Endodermal cell (in vitro differentiated cells): ENCODE data around the gene TM4SF18. TPM values are rescaled to one million over a fixed set of nuclear protein-coding genes. Genes with fewer than 3 reads are reported as not detected.

Experiments used
- DNase-seq: peaks from one replicate; pipeline ENCODE4 v3.0.0-alpha.2; 2017
- H3K27ac ChIP-seq: 2 replicates; pipeline ENCODE4 v1.5.1; 2013; ENCODE audit warnings: mild to moderate bottlenecking, low read depth, low read length, moderate library complexity
- H3K27me3 ChIP-seq: 2 replicates; pipeline ENCODE4 v1.6.1; 2013; ENCODE audit warnings: mild to moderate bottlenecking, low read length, moderate library complexity; ENCODE audit not compliant: insufficient read depth, control insufficient read depth, poor library complexity, severe bottlenecking
- H3K36me3 ChIP-seq: 2 replicates; pipeline ENCODE4 v1.7.0; 2013; ENCODE audit warnings: mild to moderate bottlenecking, low read length, moderate library complexity; ENCODE audit not compliant: control insufficient read depth, insufficient read depth
- H3K4me1 ChIP-seq: one replicate; pipeline ENCODE4 v1.7.0; 2013; ENCODE audit warnings: low read length; ENCODE audit not compliant: control insufficient read depth, insufficient read depth
- H3K4me3 ChIP-seq: 2 replicates; pipeline ENCODE4 v1.5.1; 2013; ENCODE audit warnings: mild to moderate bottlenecking, low read length, moderate library complexity
- H3K9ac ChIP-seq: 2 replicates; pipeline ENCODE4 v1.6.1; 2013; ENCODE audit warnings: mild to moderate bottlenecking, low read length, moderate library complexity; ENCODE audit not compliant: poor library complexity, severe bottlenecking; ENCODE audit errors: extremely low read depth
- H3K9me3 ChIP-seq: 2 replicates; pipeline ENCODE4 v1.6.1; 2013; ENCODE audit warnings: mild to moderate bottlenecking, low read length, moderate library complexity; ENCODE audit not compliant: control insufficient read depth
- H3K27ac Mint-ChIP-seq: 2 replicates; pipeline ENCODE4 v1.8.0; 2020; ENCODE audit warnings: mixed read lengths
- H3K27me3 Mint-ChIP-seq: 2 replicates; pipeline ENCODE4 v1.8.0; 2021; ENCODE audit warnings: mild to moderate bottlenecking, mixed read lengths; ENCODE audit not compliant: insufficient read depth
- H3K36me3 Mint-ChIP-seq: 2 replicates; pipeline ENCODE4 v1.8.0; 2020; ENCODE audit warnings: low read depth, mixed read lengths
- H3K4me1 Mint-ChIP-seq: 2 replicates; pipeline ENCODE4 v1.8.0; 2020; ENCODE audit warnings: mixed read lengths
- H3K4me3 Mint-ChIP-seq: 2 replicates; pipeline ENCODE4 v1.8.0; 2020; ENCODE audit warnings: mild to moderate bottlenecking, moderate library complexity, mixed read lengths
- H3K9me3 Mint-ChIP-seq: 2 replicates; pipeline ENCODE4 v1.8.0; 2020; ENCODE audit warnings: mild to moderate bottlenecking, mixed read lengths
- WGBS, 2 experiments: methylation state at CpG; one replicate each; pipeline versions ENCODE4 v1.1.5 to v1.1.7; 2013; ENCODE audit warnings: missing lambda C conversion rate in 2 of 2, mixed read lengths in 1 of 2; ENCODE audit not compliant: insufficient coverage in 1 of 2, insufficient read length in 1 of 2; 5-methylcytosine and 5-hydroxymethylcytosine counted together
- total RNA-seq, 2 donors: library from RNA; stranded (reverse); fragmentation: NEBNext Ultra II Directional in 1 of 2; extraction: Animal tissue kit (Norgen Biotek cat#: 25700) in 1 of 2; gene quantifications; 2 replicates in 1 of 2; 3 replicates in 1 of 2; pipeline ENCODE4 v1.2.1, GENCODE V29; 2021
- TF ChIP-seq, protein P1 (sequence below): fragments of 200-600 bp; sonication (generic); conservative IDR thresholded peaks from 2 replicates; pipeline ENCODE4 v1.5.0; 2021; ENCODE audit warnings: antibody characterized with exemption, mild to moderate bottlenecking

TM4SF18 gene
- total RNA-seq, 2 donors from 2014 or later = 0.58 to 0.62 TPM

DNA sequence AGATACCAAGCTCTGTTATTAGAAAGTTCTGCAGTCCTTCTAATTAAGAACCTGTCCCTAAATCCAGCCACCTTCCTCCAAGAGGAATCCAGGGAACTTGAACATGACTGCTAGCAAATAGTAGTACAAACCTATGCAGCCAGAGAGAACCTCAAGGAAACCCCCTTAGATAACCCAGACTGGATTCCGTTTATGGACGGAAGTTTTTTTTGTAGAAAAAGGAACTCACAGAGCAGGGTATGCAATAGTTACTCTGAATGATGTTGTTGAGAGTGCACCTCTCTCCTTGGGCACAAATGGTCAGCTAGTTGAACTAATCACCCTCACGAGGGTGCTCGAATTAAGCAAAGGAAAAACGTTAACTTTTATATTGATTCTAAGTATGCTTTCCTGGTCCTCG, 40.8 kb downstream of the TM4SF18 start:
- H3K27ac ChIP-seq = no peak overlapping the region
- H3K4me1 ChIP-seq = no peaks in the 10 kb centered on the region
- Mint-ChIP-seq H3K4me3 (no peak overlapping the region), H3K27ac (no peak overlapping the region), H3K36me3 (no peaks in the 10 kb centered on the region), H3K9me3 (peaks cover 6% of the 10 kb centered on the region), H3K4me1 (no peaks in the 10 kb centered on the region), H3K27me3 (no peaks in the 10 kb centered on the region)
- H3K4me3 ChIP-seq = no peak overlapping the region
- no peak for DNase-seq
- no peak overlapping the region for H3K9ac ChIP-seq
- H3K27me3 ChIP-seq = no peaks in the 10 kb centered on the region
- H3K9me3 ChIP-seq = no peaks in the 10 kb centered on the region
- TF ChIP-seq, protein P1, sequence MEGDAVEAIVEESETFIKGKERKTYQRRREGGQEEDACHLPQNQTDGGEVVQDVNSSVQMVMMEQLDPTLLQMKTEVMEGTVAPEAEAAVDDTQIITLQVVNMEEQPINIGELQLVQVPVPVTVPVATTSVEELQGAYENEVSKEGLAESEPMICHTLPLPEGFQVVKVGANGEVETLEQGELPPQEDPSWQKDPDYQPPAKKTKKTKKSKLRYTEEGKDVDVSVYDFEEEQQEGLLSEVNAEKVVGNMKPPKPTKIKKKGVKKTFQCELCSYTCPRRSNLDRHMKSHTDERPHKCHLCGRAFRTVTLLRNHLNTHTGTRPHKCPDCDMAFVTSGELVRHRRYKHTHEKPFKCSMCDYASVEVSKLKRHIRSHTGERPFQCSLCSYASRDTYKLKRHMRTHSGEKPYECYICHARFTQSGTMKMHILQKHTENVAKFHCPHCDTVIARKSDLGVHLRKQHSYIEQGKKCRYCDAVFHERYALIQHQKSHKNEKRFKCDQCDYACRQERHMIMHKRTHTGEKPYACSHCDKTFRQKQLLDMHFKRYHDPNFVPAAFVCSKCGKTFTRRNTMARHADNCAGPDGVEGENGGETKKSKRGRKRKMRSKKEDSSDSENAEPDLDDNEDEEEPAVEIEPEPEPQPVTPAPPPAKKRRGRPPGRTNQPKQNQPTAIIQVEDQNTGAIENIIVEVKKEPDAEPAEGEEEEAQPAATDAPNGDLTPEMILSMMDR = no peak
- H3K36me3 ChIP-seq = no peaks in the 10 kb centered on the region
- WGBS, 2 experiments = 95 to 100% methylated on average over 5 to 6 of the region's 6 CpGs

DNA sequence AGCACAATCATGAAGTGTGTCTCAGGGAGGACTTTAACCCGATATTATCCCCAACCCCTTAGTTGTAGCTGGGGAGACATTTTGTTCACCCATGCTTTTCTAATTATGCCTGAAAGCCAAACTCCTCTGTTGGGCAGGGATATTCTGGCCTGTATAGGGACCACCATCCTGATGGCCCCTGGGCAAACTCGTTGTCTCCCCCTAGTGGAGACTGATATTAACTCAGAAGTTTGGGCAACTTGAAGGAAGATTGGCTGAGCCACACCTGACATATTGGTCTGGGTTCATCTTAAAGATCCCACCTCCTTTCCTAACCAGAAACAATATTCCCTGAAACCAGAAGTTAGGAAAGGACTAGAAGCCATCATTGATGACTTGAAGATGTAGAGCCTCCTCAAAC, 42.3 kb downstream of the TM4SF18 start:
- H3K9me3 ChIP-seq = no peaks in the 10 kb centered on the region
- no peak overlapping the region for H3K9ac ChIP-seq
- no peak for DNase-seq
- H3K4me3 ChIP-seq = no peak overlapping the region
- WGBS, 2 experiments = 44 to 71% methylated on average over 1 to 2 of the region's 2 CpGs
- Mint-ChIP-seq H3K9me3 (peaks cover 6% of the 10 kb centered on the region), H3K4me3 (no peak overlapping the region), H3K36me3 (no peaks in the 10 kb centered on the region), H3K4me1 (no peaks in the 10 kb centered on the region), H3K27ac (no peak overlapping the region), H3K27me3 (no peaks in the 10 kb centered on the region)
- no peaks in the 10 kb centered on the region for H3K4me1 ChIP-seq
- H3K27me3 ChIP-seq = no peaks in the 10 kb centered on the region
- TF ChIP-seq, protein P1 = peak; percentile 77
- no peak overlapping the region for H3K27ac ChIP-seq
- no peaks in the 10 kb centered on the region for H3K36me3 ChIP-seq

DNA sequence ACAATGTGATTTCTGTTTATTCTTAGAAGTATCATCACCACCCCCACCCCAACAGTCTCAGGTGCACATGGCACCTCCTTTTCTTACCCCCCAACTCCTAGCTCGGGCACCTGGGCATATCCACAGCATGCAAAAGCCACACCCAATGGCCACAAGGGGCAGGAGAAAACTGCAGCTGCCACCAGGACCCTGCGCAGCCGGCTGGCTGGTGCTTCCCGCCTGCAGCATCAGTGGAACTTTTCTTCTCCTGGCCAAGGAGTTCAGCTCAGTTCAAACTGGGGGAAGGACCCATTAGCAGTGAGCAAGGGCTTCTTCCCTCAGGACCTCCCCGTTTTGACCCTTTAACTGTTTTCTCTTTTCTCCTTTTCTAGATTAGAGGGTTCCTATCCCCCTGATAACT, 44.8 kb downstream of the TM4SF18 start:
- Mint-ChIP-seq H3K27ac (no peak overlapping the region), H3K9me3 (peaks cover 5% of the 10 kb centered on the region), H3K4me1 (no peaks in the 10 kb centered on the region), H3K4me3 (no peak overlapping the region), H3K36me3 (peaks cover 2% of the 10 kb centered on the region), H3K27me3 (no peaks in the 10 kb centered on the region)
- Histone ChIP-seq H3K36me3 (no peaks in the 10 kb centered on the region), H3K9me3 (no peaks in the 10 kb centered on the region), H3K9ac (no peak overlapping the region), H3K27me3 (no peaks in the 10 kb centered on the region), H3K4me3 (no peak overlapping the region), H3K4me1 (no peaks in the 10 kb centered on the region), H3K27ac (no peak overlapping the region)
- TF ChIP-seq, protein P1 = peak; percentile 37
- WGBS, 2 experiments = 89 to 96% methylated on average over 4 to 5 of the region's 5 CpGs
- DNase-seq = no peak
